ENCODE results near the gene PDILT. TPM values are rescaled to one million over a fixed set of nuclear protein-coding genes. Genes with fewer than 3 reads are reported as not detected.

Gene PDILT
- total RNA-seq, 4 donors from 2014 or later, result not detected

GRCh38 chr16:20396846-20397467 lies 7.6 kb downstream of the PDILT start:
- Histone ChIP-seq H3K27me3 (no peaks in the 10 kb centered on the region), H3K36me3 (no peaks in the 10 kb centered on the region), H3K27ac (no peak overlapping the region), H3K4me1 (no peaks in the 10 kb centered on the region), H3K9me3 (no peaks in the 10 kb centered on the region), H3K4me3 (no peak overlapping the region)
- DNase-seq, result no peak
- intact Hi-C loops (cut with DNase I; ENCODE audit: low total_unique reads), result no loop called here
- no peak for TF ChIP-seq POLR2A (IDR thresholded peaks at IDR 0.05)
- TF ChIP-seq, protein P1, sequence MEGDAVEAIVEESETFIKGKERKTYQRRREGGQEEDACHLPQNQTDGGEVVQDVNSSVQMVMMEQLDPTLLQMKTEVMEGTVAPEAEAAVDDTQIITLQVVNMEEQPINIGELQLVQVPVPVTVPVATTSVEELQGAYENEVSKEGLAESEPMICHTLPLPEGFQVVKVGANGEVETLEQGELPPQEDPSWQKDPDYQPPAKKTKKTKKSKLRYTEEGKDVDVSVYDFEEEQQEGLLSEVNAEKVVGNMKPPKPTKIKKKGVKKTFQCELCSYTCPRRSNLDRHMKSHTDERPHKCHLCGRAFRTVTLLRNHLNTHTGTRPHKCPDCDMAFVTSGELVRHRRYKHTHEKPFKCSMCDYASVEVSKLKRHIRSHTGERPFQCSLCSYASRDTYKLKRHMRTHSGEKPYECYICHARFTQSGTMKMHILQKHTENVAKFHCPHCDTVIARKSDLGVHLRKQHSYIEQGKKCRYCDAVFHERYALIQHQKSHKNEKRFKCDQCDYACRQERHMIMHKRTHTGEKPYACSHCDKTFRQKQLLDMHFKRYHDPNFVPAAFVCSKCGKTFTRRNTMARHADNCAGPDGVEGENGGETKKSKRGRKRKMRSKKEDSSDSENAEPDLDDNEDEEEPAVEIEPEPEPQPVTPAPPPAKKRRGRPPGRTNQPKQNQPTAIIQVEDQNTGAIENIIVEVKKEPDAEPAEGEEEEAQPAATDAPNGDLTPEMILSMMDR (IDR thresholded peaks at IDR 0.05), result no peak

DNA sequence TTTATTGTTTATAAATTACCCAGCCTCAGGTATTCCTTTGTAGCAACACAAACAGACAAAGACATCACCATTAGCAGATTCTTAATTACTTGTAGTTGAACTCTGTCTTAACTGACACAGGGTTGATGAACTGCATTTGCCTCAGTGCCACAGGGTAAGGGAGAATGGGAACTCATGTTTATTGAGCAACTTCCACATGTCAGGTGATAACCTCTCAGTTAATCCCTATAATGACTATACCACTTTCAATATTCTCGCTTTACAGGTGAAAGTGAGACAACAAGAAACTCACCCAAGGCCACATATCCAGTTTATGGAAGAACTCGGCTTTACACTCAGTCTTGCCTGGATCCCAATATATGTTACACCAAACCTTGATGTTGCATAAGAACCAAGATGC lies 8.6 kb downstream of the PDILT start:
- H3K9me3 ChIP-seq, result no peaks in the 10 kb centered on the region
- DNase-seq, result no peak
- H3K36me3 ChIP-seq, result no peaks in the 10 kb centered on the region
- H3K4me1 ChIP-seq, result no peaks in the 10 kb centered on the region
- no peak overlapping the region for H3K27ac ChIP-seq
- intact Hi-C loops (cut with DNase I; ENCODE audit: low total_unique reads), result no loop called here
- H3K27me3 ChIP-seq, result no peaks in the 10 kb centered on the region
- no peak for TF ChIP-seq POLR2A (IDR thresholded peaks at IDR 0.05)
- TF ChIP-seq, protein P1 (IDR thresholded peaks at IDR 0.05), result no peak
- H3K4me3 ChIP-seq, result no peak overlapping the region

DNA sequence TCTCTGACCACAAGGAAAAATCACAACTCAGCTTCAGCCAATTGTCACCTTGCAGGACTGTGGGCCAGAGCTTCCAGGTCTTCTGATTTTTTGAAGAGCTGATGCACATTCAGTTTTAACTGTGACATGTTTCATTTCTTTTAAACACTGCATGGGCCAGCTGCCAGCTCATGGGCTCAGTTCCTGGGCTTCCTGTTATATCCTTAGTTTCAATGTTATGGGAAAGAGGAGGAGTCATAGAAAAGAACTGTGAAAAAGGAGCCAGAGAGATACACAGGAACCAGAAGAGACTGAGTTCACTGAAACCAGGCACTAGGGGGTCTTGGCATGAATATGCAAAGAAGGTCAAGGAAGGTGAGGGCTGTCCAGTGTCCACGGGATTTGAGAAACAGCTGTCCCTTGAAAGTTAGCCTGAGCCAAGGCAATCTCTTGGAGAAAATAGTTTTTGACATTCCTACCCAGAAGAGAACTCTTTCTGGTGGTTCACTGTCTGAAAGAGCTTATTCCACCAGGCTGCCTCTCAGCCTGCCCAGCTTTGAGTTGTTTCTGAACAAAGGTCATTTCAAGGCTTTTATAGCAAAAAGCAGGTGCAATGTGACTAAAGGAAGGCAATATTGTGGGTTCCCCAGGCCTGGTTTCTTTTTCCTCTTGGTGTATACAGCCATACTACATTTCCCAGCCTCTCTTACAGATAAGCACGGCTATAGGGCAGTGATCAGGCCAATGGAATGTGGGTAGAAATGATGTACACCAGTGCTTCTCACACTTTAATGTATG lies 10.5 kb downstream of the PDILT start:
- TF ChIP-seq, protein P1 (IDR thresholded peaks at IDR 0.05), result no peak
- no peak for TF ChIP-seq POLR2A (IDR thresholded peaks at IDR 0.05)
- intact Hi-C loops (cut with DNase I; ENCODE audit: low total_unique reads), result no loop called here
- Histone ChIP-seq H3K27me3 (no peaks in the 10 kb centered on the region), H3K9me3 (no peaks in the 10 kb centered on the region), H3K4me3 (no peak overlapping the region), H3K36me3 (no peaks in the 10 kb centered on the region), H3K4me1 (no peaks in the 10 kb centered on the region), H3K27ac (peak overlapping the region; percentile 14 to 30)
- peak in 1 of 2 donors; percentile 29 for DNase-seq

DNA sequence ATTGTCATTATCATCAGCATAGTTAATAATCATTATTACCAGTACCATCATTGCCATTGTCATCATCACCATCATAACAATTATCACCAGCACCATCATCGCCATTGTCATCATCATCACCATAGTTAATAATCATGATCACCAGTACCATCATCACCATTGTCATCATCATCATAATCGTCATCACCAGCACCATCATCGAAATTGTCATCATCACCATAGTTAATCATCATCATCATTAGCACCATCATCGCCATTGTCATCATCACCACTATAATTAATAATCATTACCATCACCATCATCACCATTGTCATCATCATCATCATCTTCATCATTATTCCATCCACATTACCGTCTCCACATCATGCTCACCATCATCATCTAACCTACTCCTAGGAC lies 13.5 kb downstream of the PDILT start:
- Histone ChIP-seq H3K27me3 (no peaks in the 10 kb centered on the region), H3K36me3 (no peaks in the 10 kb centered on the region), H3K4me1 (no peaks in the 10 kb centered on the region), H3K4me3 (no peak overlapping the region), H3K27ac (no peak overlapping the region), H3K9me3 (no peaks in the 10 kb centered on the region)
- intact Hi-C loops (cut with DNase I; ENCODE audit: low total_unique reads), result no loop called here
- no peak for DNase-seq
- TF ChIP-seq, protein P1 (IDR thresholded peaks at IDR 0.05), result no peak
- no peak for TF ChIP-seq POLR2A (IDR thresholded peaks at IDR 0.05)

DNA sequence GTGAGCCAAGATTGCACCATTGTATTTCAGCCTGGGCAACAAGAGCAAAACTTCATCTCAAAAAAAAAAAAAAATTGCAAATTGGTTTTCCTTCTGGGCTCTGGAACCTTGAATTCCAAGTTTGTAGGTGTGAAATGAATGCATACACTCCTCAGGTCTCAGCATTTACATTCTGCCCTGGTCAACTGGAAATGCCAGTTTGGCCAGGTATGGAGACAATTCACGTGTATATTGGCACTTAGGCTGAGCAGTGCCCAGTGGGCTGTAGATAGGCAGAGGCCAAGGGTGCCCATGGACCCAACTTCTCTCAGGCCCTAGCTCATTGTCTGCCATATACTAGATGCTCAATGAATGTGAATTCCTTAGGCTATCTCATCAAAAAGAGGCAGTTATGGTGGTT lies 15.7 kb downstream of the PDILT start:
- no peak for TF ChIP-seq POLR2A (IDR thresholded peaks at IDR 0.05)
- TF ChIP-seq, protein P1 (IDR thresholded peaks at IDR 0.05), result no peak
- intact Hi-C loops (cut with DNase I; ENCODE audit: low total_unique reads), result loop anchor here (10.0 kb wide), 1 partner anchor 484 kb away; no protein-coding TSS in a partner anchor
- Histone ChIP-seq H3K9me3 (no peaks in the 10 kb centered on the region), H3K4me3 (no peak overlapping the region), H3K4me1 (no peaks in the 10 kb centered on the region), H3K27ac (no peak overlapping the region), H3K36me3 (no peaks in the 10 kb centered on the region), H3K27me3 (no peaks in the 10 kb centered on the region)
- DNase-seq, result no peak

Data from uterus (tissue), 4 donors.